Kidney epithelial cell (primary cell): ENCODE data around the gene SH3GL1. TPM values are rescaled to one million over a fixed set of nuclear protein-coding genes. Genes with fewer than 3 reads are reported as not detected.

ENCODE experiments used
- DNase-seq: peaks from one replicate; pipeline ENCODE4 v3.0.0-alpha.2; 2010; ENCODE audit warnings: low read depth
- H3K27me3 ChIP-seq: 2 replicates; pipeline ENCODE4 v1.6.0; 2011; ENCODE audit warnings: low read length; ENCODE audit not compliant: control insufficient read depth, insufficient read depth
- H3K36me3 ChIP-seq: 2 replicates; pipeline ENCODE4 v1.5.1; 2011; ENCODE audit warnings: low read length; ENCODE audit not compliant: control insufficient read depth, insufficient read depth
- H3K4me3 ChIP-seq: 2 replicates; pipeline ENCODE4 v1.5.1; 2011; ENCODE audit warnings: low read depth, mild to moderate bottlenecking, control low read depth, low read length
- CTCF ChIP-seq: IDR thresholded peaks from 2 replicates; pipeline ENCODE4 v1.5.1; 2011; ENCODE audit warnings: mild to moderate bottlenecking, moderate library complexity, low read length, control low read depth, inconsistent platforms; ENCODE audit not compliant: insufficient read depth, poor library complexity, severe bottlenecking
- total RNA-seq: library from RNA; depleted of rRNA; stranded (reverse); fragments of >200 nt; gene quantifications from 2 replicates; pipeline ENCODE4 v1.2.3, GENCODE V29; 2015

Gene SH3GL1
- total RNA-seq, 1 donor from 2014 or later = 60.9 TPM

GRCh38 chr19:4428326-4428975, 28.1 kb upstream of the SH3GL1 start:
- Histone ChIP-seq H3K4me3 (no peak overlapping the region), H3K36me3 (peaks cover 6% of the 10 kb centered on the region), H3K27me3 (no peaks in the 10 kb centered on the region)
- no peak for TF ChIP-seq CTCF
- no peak for DNase-seq

- no peak for TF ChIP-seq CTCF
- peaks cover 4% of the 10 kb centered on the region for H3K36me3 ChIP-seq
- no peak overlapping the region for H3K4me3 ChIP-seq
- H3K27me3 ChIP-seq = no peaks in the 10 kb centered on the region
- DNase-seq = no peak
Measured at GRCh38 chr19:4425537-4425936, 25.2 kb upstream of the SH3GL1 start.

- H3K36me3 ChIP-seq = peaks cover 2% of the 10 kb centered on the region
- TF ChIP-seq CTCF = no peak
- DNase-seq = no peak
- H3K4me3 ChIP-seq = no peak overlapping the region
- no peaks in the 10 kb centered on the region for H3K27me3 ChIP-seq
Measured at GRCh38 chr19:4423416-4424126, 23.2 kb upstream of the SH3GL1 start.

- DNase-seq = no peak
- Histone ChIP-seq H3K27me3 (no peaks in the 10 kb centered on the region), H3K36me3 (no peaks in the 10 kb centered on the region), H3K4me3 (no peak overlapping the region)
- TF ChIP-seq CTCF = no peak
Measured at GRCh38 chr19:4416268-4416667, 15.9 kb upstream of the SH3GL1 start.

GRCh38 chr19:4415352-4415751, 15.0 kb upstream of the SH3GL1 start:
- no peak overlapping the region for H3K4me3 ChIP-seq
- no peak for TF ChIP-seq CTCF
- DNase-seq = no peak
- no peaks in the 10 kb centered on the region for H3K27me3 ChIP-seq
- H3K36me3 ChIP-seq = no peaks in the 10 kb centered on the region

- no peak overlapping the region for H3K4me3 ChIP-seq
- no peaks in the 10 kb centered on the region for H3K36me3 ChIP-seq
- DNase-seq = no peak
- H3K27me3 ChIP-seq = no peaks in the 10 kb centered on the region
- no peak for TF ChIP-seq CTCF
Measured at GRCh38 chr19:4414800-4415321, 14.5 kb upstream of the SH3GL1 start.
